KMS-11 (cell line): ENCODE data around the gene WDR36.

ENCODE experiments used
- H2AFZ ChIP-seq: fragments of 200-600 bp; sonication (generic); 2 replicates; pipeline ENCODE4 v1.6.1; 2016; ENCODE audit warnings: antibody characterized with exemption, mixed run types, low read depth
- H3K27ac ChIP-seq: fragments of 200-600 bp; sonication (generic); 2 replicates; pipeline ENCODE4 v1.6.1; 2016; ENCODE audit warnings: mild to moderate bottlenecking, mixed run types
- H3K27me3 ChIP-seq: fragments of 200-600 bp; sonication (generic); 2 replicates; pipeline ENCODE4 v1.6.1; 2017; ENCODE audit warnings: mild to moderate bottlenecking, low read depth, mixed run types, moderate library complexity; ENCODE audit not compliant: insufficient read depth
- H3K36me3 ChIP-seq: fragments of 200-600 bp; sonication (generic); 2 replicates; pipeline ENCODE4 v1.6.1; 2017; ENCODE audit warnings: mild to moderate bottlenecking, mixed run types; ENCODE audit not compliant: insufficient read depth
- H3K4me1 ChIP-seq: fragments of 200-600 bp; sonication (generic); 2 replicates; pipeline ENCODE4 v1.6.1; 2016; ENCODE audit warnings: mild to moderate bottlenecking, low read depth, mixed run types; ENCODE audit not compliant: poor library complexity, severe bottlenecking
- H3K4me2 ChIP-seq: fragments of 200-600 bp; sonication (generic); 2 replicates; pipeline ENCODE4 v1.7.0; 2016; ENCODE audit warnings: mild to moderate bottlenecking, mixed run types
- H3K4me3 ChIP-seq: fragments of 200-600 bp; sonication (generic); IDR thresholded peaks from 2 replicates; pipeline ENCODE4 v1.6.1; 2017; ENCODE audit warnings: low read depth, low read length, mixed read lengths; ENCODE audit not compliant: insufficient read depth
- H3K79me2 ChIP-seq: fragments of 200-600 bp; sonication (generic); 2 replicates; pipeline ENCODE4 v1.6.1; 2016; ENCODE audit warnings: low read depth, mixed run types; ENCODE audit not compliant: insufficient read depth
- H3K9ac ChIP-seq: fragments of 200-600 bp; sonication (generic); 2 replicates; pipeline ENCODE4 v1.6.1; 2016; ENCODE audit warnings: mild to moderate bottlenecking, mixed run types
- H4K20me1 ChIP-seq: fragments of 200-600 bp; sonication (generic); 2 replicates; pipeline ENCODE4 v1.6.1; 2016; ENCODE audit warnings: mild to moderate bottlenecking, mixed run types; ENCODE audit not compliant: insufficient read depth
- TF ChIP-seq, protein P1 (sequence below): fragments of 200-600 bp; sonication (generic); conservative IDR thresholded peaks from 2 replicates; pipeline ENCODE4 v1.6.1; 2017; ENCODE audit warnings: low read depth, mild to moderate bottlenecking, antibody characterized with exemption, low read length, moderate library complexity, mixed read lengths

WDR36 gene

DNA sequence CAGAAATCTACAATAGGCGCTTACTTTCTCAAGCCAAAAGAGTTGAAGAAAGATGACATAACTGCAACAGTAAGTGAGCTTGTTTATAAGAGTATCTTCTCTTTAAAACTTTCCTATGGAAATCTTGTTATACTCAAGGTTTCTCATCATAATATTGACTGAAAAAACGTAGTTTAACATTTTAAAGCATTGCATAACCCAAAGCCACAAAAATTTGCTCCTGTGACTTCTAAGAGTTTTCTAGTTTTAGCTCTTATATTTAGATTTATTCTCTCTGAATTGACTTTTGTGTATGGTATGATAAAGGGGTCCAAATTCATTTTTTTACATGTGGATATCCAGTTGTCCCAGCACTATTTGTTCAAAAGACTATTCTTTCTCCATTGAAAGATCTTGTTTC is 15.2 kb downstream of the WDR36 start:
- Histone ChIP-seq H3K4me1 (peaks cover 12% of the 10 kb centered on the region), H2AFZ (no peak overlapping the region), H3K4me3 (no peak overlapping the region), H3K27me3 (no peaks in the 10 kb centered on the region), H3K79me2 (no peaks in the 10 kb centered on the region), H3K36me3 (peaks cover 24% of the 10 kb centered on the region), H3K27ac (no peak overlapping the region), H4K20me1 (no peaks in the 10 kb centered on the region), H3K4me2 (no peak overlapping the region), H3K9ac (no peak overlapping the region)
- TF ChIP-seq, protein P1, sequence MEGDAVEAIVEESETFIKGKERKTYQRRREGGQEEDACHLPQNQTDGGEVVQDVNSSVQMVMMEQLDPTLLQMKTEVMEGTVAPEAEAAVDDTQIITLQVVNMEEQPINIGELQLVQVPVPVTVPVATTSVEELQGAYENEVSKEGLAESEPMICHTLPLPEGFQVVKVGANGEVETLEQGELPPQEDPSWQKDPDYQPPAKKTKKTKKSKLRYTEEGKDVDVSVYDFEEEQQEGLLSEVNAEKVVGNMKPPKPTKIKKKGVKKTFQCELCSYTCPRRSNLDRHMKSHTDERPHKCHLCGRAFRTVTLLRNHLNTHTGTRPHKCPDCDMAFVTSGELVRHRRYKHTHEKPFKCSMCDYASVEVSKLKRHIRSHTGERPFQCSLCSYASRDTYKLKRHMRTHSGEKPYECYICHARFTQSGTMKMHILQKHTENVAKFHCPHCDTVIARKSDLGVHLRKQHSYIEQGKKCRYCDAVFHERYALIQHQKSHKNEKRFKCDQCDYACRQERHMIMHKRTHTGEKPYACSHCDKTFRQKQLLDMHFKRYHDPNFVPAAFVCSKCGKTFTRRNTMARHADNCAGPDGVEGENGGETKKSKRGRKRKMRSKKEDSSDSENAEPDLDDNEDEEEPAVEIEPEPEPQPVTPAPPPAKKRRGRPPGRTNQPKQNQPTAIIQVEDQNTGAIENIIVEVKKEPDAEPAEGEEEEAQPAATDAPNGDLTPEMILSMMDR, result no peak

DNA sequence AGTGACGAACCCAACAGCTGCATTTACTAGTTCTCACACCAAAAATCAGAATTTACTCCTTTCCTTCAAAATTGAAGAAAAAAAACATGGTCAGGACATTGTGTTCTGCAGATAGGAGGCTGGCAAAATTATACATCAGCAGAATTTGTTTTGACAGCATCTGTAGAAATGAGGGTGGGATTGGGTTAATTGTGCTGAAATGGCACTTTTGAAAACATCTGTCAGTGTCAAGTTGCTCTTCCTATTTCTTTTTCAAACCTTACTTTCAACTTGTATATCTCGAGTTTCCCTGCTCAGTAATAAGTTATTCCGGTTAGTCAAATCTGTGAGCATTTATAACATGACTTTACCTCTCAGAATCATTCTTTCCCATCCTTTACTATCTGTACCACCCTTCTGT is 19.8 kb downstream of the WDR36 start:
- Histone ChIP-seq H3K4me3 (no peak overlapping the region), H3K27me3 (no peaks in the 10 kb centered on the region), H3K9ac (no peak overlapping the region; the same call in 1 of the 2 replicates), H3K79me2 (no peaks in the 10 kb centered on the region), H3K4me2 (no peak overlapping the region), H2AFZ (no peak overlapping the region), H3K4me1 (peaks cover 20% of the 10 kb centered on the region), H3K27ac (no peak overlapping the region), H4K20me1 (no peaks in the 10 kb centered on the region), H3K36me3 (peaks cover 28% of the 10 kb centered on the region)
- TF ChIP-seq, protein P1, result no peak

DNA sequence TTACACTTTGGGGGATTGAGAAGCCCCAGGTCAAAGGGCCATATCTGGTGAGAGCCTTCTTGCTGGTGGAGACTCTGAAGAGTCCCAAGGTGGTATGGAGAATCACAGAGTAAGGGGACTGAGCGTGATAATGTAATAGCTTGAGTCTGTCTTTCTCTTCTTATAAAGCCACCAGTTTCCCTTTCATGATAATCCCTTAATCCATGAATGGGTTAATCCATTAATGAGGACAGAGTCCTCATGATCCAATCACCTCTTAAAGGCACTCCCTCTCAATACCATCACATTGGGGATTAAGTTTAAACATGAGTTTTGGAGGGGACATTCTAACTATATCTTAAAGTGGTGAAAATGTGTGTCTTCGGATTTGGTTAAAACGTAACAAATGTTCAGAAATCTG is 21.5 kb downstream of the WDR36 start:
- H3K79me2 ChIP-seq, result no peaks in the 10 kb centered on the region

DNA sequence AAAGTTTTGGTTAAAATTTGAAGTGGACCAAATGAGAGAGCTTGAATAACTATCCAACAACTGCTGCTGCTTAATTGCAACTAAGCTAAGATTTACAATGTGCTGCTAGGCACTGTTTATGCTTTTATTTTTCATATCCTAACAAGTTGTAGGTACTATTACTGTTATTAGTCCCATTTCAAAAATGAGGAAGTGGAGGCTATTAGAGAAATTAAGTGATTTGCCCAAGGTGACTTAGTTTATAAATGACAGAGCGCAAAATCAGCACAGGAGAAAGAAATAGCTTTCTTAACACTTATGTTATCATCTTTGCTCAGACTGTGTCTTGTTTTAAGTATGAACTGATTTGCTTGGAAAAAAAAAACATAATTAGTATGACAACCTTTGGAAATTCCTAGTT is 23.1 kb downstream of the WDR36 start:
- Histone ChIP-seq H3K36me3 (peaks cover 19% of the 10 kb centered on the region; the same call in 1 of the 2 replicates), H3K4me1 (peaks cover 20% of the 10 kb centered on the region), H4K20me1 (no peaks in the 10 kb centered on the region), H3K4me2 (no peak overlapping the region), H3K9ac (no peak overlapping the region), H3K27me3 (no peaks in the 10 kb centered on the region), H3K27ac (no peak overlapping the region), H3K79me2 (no peaks in the 10 kb centered on the region), H2AFZ (no peak overlapping the region), H3K4me3 (no peak overlapping the region)
- TF ChIP-seq, protein P1, result no peak

More for the DNA sequence above, 21.5 kb downstream of the WDR36 start:
- Histone ChIP-seq H3K4me3 (no peak overlapping the region), H3K4me1 (peaks cover 20% of the 10 kb centered on the region), H4K20me1 (no peaks in the 10 kb centered on the region), H3K9ac (no peak overlapping the region), H3K4me2 (no peak overlapping the region), H2AFZ (no peak overlapping the region), H3K36me3 (peaks cover 24% of the 10 kb centered on the region), H3K27me3 (no peaks in the 10 kb centered on the region), H3K27ac (no peak overlapping the region)
- TF ChIP-seq, protein P1, result no peak

DNA sequence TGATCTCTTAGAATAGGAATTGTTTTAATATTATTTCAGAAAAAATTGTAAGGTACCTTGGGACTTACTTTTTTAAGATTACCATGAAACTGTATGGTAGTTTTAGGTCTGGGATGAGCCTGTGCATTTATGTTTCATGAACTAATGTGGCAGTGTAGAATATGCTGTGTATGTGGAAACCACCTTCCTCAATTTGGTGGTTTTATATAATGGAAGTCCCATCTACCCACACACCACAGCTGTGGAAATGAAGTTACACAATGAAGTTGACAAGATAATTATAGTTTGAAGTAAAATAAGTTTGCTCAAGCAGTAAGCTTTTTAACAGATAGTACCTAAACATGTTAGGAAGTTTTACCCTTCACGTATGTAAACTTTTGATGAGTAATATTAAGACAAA is 24.4 kb downstream of the WDR36 start:
- no peak overlapping the region for H3K9ac ChIP-seq
- H3K27me3 ChIP-seq, result no peaks in the 10 kb centered on the region

More for the DNA sequence above, 24.4 kb downstream of the WDR36 start:
- Histone ChIP-seq H3K27ac (no peak overlapping the region), H3K4me3 (no peak overlapping the region), H4K20me1 (no peaks in the 10 kb centered on the region), H3K36me3 (peaks cover 14% of the 10 kb centered on the region; the same call in 1 of the 2 replicates), H3K4me1 (peaks cover 12% of the 10 kb centered on the region), H3K79me2 (no peaks in the 10 kb centered on the region), H3K4me2 (no peak overlapping the region), H2AFZ (no peak overlapping the region)
- TF ChIP-seq, protein P1, result no peak
